Bronchial epithelial cell (primary cell): ENCODE data around the gene CFAP210. TPM values are rescaled to one million over a fixed set of nuclear protein-coding genes. Genes with fewer than 3 reads are reported as not detected.

Experiments used
- DNase-seq: peaks from one replicate; pipeline ENCODE4 v3.0.0-alpha.2; 2010; ENCODE audit warnings: low read depth
- FAIRE-seq: peaks from 2 replicates; lab custom pipeline; 2011; peaks lifted over from hg19 to GRCh38; lab: Jason Lieb, UNC
- H3K27me3 ChIP-seq: 2 replicates; pipeline ENCODE4 v1.5.1; 2011; ENCODE audit warnings: low read length; ENCODE audit not compliant: control insufficient read depth, insufficient read depth
- H3K36me3 ChIP-seq: 2 replicates; pipeline ENCODE4 v1.5.1; 2011; ENCODE audit warnings: low read length; ENCODE audit not compliant: control insufficient read depth, insufficient read depth
- H3K4me3 ChIP-seq: 2 replicates; pipeline ENCODE4 v1.5.1; 2011; ENCODE audit warnings: mild to moderate bottlenecking, low read depth, low read length, control low read depth
- CTCF ChIP-seq: IDR thresholded peaks from 2 replicates; pipeline ENCODE4 v1.5.1; 2011; ENCODE audit warnings: mild to moderate bottlenecking, moderate library complexity, low read length, control low read depth, inconsistent platforms; ENCODE audit not compliant: insufficient read depth, severe bottlenecking
- total RNA-seq: library from RNA; depleted of rRNA; stranded (reverse); fragments of >200 nt; gene quantifications from 2 replicates; pipeline ENCODE4 v1.2.1, GENCODE V29; 2014

The CFAP210 gene
- total RNA-seq, 1 donor from 2014 or later, result not detected

- no peak for TF ChIP-seq CTCF
- no peak overlapping the region for H3K4me3 ChIP-seq
- DNase-seq (no peak), FAIRE-seq (no peak)
- H3K27me3 ChIP-seq, result no peaks in the 10 kb centered on the region
- H3K36me3 ChIP-seq, result no peaks in the 10 kb centered on the region
These were observed 32.9 kb downstream of the CFAP210 start for GRCh38 chr2:169661265-169661664.

- TF ChIP-seq CTCF, result no peak
- H3K4me3 ChIP-seq, result no peak overlapping the region
- H3K36me3 ChIP-seq, result no peaks in the 10 kb centered on the region
- no peak for FAIRE-seq
- H3K27me3 ChIP-seq, result no peaks in the 10 kb centered on the region
- no peak for DNase-seq
These were observed 34.9 kb downstream of the CFAP210 start for GRCh38 chr2:169659320-169659719.

- FAIRE-seq (no peak), DNase-seq (no peak)
- TF ChIP-seq CTCF, result no peak
- H3K36me3 ChIP-seq, result no peaks in the 10 kb centered on the region
- no peaks in the 10 kb centered on the region for H3K27me3 ChIP-seq
- H3K4me3 ChIP-seq, result no peak overlapping the region
These were observed 35.3 kb downstream of the CFAP210 start for GRCh38 chr2:169658877-169659276.

GRCh38 chr2:169656164-169656563, 38.0 kb downstream of the CFAP210 start:
- H3K4me3 ChIP-seq, result no peak overlapping the region
- H3K36me3 ChIP-seq, result no peaks in the 10 kb centered on the region
- DNase-seq, result no peak
- no peak for TF ChIP-seq CTCF
- FAIRE-seq, result no peak
- no peaks in the 10 kb centered on the region for H3K27me3 ChIP-seq

- TF ChIP-seq CTCF, result no peak
- Histone ChIP-seq H3K36me3 (no peaks in the 10 kb centered on the region), H3K4me3 (no peak overlapping the region), H3K27me3 (no peaks in the 10 kb centered on the region)
- FAIRE-seq (no peak), DNase-seq (peak; percentile 65)
These were observed 40.6 kb downstream of the CFAP210 start for GRCh38 chr2:169653636-169654035.

GRCh38 chr2:169649278-169649677, 44.9 kb downstream of the CFAP210 start:
- TF ChIP-seq CTCF, result no peak
- no peak overlapping the region for H3K4me3 ChIP-seq
- DNase-seq (no peak), FAIRE-seq (no peak)
- no peaks in the 10 kb centered on the region for H3K27me3 ChIP-seq
- H3K36me3 ChIP-seq, result no peaks in the 10 kb centered on the region
